HG03066 (cell line): ENCODE data around the gene MEST.
"Not testable (repeated sequence)": the region's sequence is repeated elsewhere in the genome, so short reads cannot be mapped to it uniquely, and the experiment has no call there.

Experiments
- ATAC-seq: cut with Tn5 transposase; IDR thresholded peaks from one replicate; pipeline ENCODE4 v1.9.1; 2021; ENCODE audit warnings: low read depth; ENCODE audit not compliant: unreplicated experiment

MEST gene

GRCh38 chr7:130483031-130483430 lies 8.9 kb upstream of the MEST start:
- ATAC-seq: no peak

- no peak for ATAC-seq
These were observed 6.2 kb upstream of the MEST start for GRCh38 chr7:130485734-130486113.

- ATAC-seq: no peak
These were observed 5.6 kb upstream of the MEST start for GRCh38 chr7:130486114-130486953.

GRCh38 chr7:130486954-130487436 lies 4.9 kb upstream of the MEST start:
- ATAC-seq: no peak

GRCh38 chr7:130488392-130489139 lies 3.3 kb upstream of the MEST start:
- no peak for ATAC-seq

GRCh38 chr7:130489140-130489983 lies 2.5 kb upstream of the MEST start:
- ATAC-seq: no peak

- ATAC-seq: no peak
These were observed 1.5 kb upstream of the MEST start for GRCh38 chr7:130490311-130490791.

- ATAC-seq: no peak
These were observed 739 bp upstream of the MEST start for GRCh38 chr7:130490888-130491804.

- no peak for ATAC-seq
These were observed 814 bp downstream of the MEST start for GRCh38 chr7:130492523-130493274.

GRCh38 chr7:130493275-130493873 lies 1.5 kb downstream of the MEST start:
- no peak for ATAC-seq

- no peak for ATAC-seq
These were observed 2.6 kb downstream of the MEST start for GRCh38 chr7:130494431-130494858.

- no peak for ATAC-seq
These were observed 8.6 kb downstream of the MEST start for GRCh38 chr7:130500463-130500862.

- no peak for ATAC-seq
These were observed 9.0 kb downstream of the MEST start for GRCh38 chr7:130500910-130501309.

GRCh38 chr7:130505753-130506152 lies 13.9 kb downstream of the MEST start:
- ATAC-seq: no peak

GRCh38 chr7:130506358-130506757 lies 14.5 kb downstream of the MEST start:
- ATAC-seq: no peak

GRCh38 chr7:130512038-130512437 lies 20.2 kb downstream of the MEST start:
- ATAC-seq: not testable (repeated sequence)

GRCh38 chr7:130513447-130513846 lies 21.6 kb downstream of the MEST start:
- ATAC-seq: no peak

- no peak for ATAC-seq
These were observed 23.6 kb downstream of the MEST start for GRCh38 chr7:130515315-130516040.
